Left lung (tissue), 10 donors: Measurements from ENCODE around the gene P2RY14. TPM values are rescaled to one million over a fixed set of nuclear protein-coding genes. Genes with fewer than 3 reads are reported as not detected.
"Not testable (repeated sequence)": the region's sequence is repeated elsewhere in the genome, so short reads cannot be mapped to it uniquely, and the experiment has no call there.

Source experiments
- ATAC-seq: fragments of 200-7000 bp; cut with Tn5 transposase; one replicate; pipeline ENCODE4 v1.9.1; 2020; ENCODE audit warnings: moderate library complexity
- DNase-seq, 4 donors: peaks; one replicate each; pipeline ENCODE4 v3.0.0-alpha.2; 2013 to 2020
- H3K27ac ChIP-seq, 2 donors: fragments of 200-600 bp; sonication (generic) in 1 of 2; one replicate each; pipeline versions ENCODE4 v1.5.0 to v1.8.0; 2020 to 2021
- H3K27me3 ChIP-seq, 2 donors: fragments of 200-600 bp; sonication (generic) in 1 of 2; one replicate each; pipeline versions ENCODE4 v1.5.0 to v1.8.0; 2020 to 2021
- H3K36me3 ChIP-seq, 2 donors: fragments of 200-600 bp; sonication (generic) in 1 of 2; one replicate each; pipeline versions ENCODE4 v1.5.0 to v1.8.0; 2020 to 2021
- H3K4me1 ChIP-seq, 2 donors: fragments of 200-600 bp; one replicate each; pipeline ENCODE4 v1.8.0; 2021
- H3K4me3 ChIP-seq, 2 donors: fragments of 200-600 bp; sonication (generic) in 1 of 2; one replicate each; pipeline versions ENCODE4 v1.5.0 to v1.8.0; 2020 to 2021; ENCODE audit warnings: mild to moderate bottlenecking in 1 of 2
- H3K9me3 ChIP-seq, 2 donors: fragments of 200-600 bp; sonication (generic) in 1 of 2; one replicate each; pipeline versions ENCODE4 v1.5.0 to v1.8.0; 2020 to 2021
- intact Hi-C, 2 donors: fragments of 100-400 bp; cut with DNase I; formaldehyde crosslinking; loops; one replicate each; pipeline versions ENCODE4 v1.11.2 to v1.14.2; 2022
- polyA plus RNA-seq, 6 donors: library from polyadenylated mRNA; unstranded; fragments of 120-200 nt; gene quantifications; one replicate each; pipeline ENCODE4 v1.2.1, GENCODE V29; 2013; ENCODE audit not compliant: insufficient read length in 6 of 6
- total RNA-seq, 2 donors: library from RNA; stranded (reverse); fragmentation: NEBNext Ultra II Directional; extraction: Animal tissue kit (Norgen Biotek cat#: 25700); gene quantifications; one replicate each; pipeline ENCODE4 v1.2.1, GENCODE V29; 2021
- TF ChIP-seq, protein P1 (sequence below), 2 donors: fragments of 200-600 bp; sonication (generic) in 1 of 2; IDR thresholded peaks; one replicate each; pipeline versions ENCODE4 v1.5.0 to v1.8.0; 2021; ENCODE audit warnings: antibody characterized with exemption in 2 of 2
- donor health status: DM: no; HTN: yes; CAD: no.
- donor health status: DM: no; HTN: no; CAD: no.

P2RY14 gene
- total and polyA plus RNA-seq, 8 donors, result 2.4 to 6.4 (median 4.3) TPM

DNA sequence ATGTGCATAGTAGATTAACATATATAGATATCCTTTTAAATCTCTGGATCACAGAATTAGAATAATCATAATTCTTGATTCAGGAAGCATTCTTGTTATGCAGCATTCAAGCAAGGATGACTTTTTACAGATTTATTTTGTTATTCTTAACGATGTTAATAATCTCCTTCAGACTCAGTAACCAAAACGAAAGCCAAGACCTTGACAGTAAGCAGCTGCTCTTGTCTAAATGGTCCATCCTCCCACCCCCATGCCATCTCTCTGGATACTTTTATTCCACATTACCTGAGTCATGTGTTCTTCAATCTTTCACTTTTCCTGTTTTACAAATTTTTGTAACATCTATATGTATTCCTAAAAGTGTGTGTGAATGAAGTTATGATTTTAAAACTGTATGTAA, 42.0 kb downstream of the P2RY14 start:
- DNase-seq, result no peak
- Histone ChIP-seq H3K9me3 (no peaks in the 10 kb centered on the region), H3K4me3 (no peak overlapping the region), H3K4me1 (no peaks in the 10 kb centered on the region), H3K27me3 (no peaks in the 10 kb centered on the region), H3K27ac (no peak overlapping the region), H3K36me3 (no peaks in the 10 kb centered on the region)
- ATAC-seq, result no peak
- TF ChIP-seq, protein P1, sequence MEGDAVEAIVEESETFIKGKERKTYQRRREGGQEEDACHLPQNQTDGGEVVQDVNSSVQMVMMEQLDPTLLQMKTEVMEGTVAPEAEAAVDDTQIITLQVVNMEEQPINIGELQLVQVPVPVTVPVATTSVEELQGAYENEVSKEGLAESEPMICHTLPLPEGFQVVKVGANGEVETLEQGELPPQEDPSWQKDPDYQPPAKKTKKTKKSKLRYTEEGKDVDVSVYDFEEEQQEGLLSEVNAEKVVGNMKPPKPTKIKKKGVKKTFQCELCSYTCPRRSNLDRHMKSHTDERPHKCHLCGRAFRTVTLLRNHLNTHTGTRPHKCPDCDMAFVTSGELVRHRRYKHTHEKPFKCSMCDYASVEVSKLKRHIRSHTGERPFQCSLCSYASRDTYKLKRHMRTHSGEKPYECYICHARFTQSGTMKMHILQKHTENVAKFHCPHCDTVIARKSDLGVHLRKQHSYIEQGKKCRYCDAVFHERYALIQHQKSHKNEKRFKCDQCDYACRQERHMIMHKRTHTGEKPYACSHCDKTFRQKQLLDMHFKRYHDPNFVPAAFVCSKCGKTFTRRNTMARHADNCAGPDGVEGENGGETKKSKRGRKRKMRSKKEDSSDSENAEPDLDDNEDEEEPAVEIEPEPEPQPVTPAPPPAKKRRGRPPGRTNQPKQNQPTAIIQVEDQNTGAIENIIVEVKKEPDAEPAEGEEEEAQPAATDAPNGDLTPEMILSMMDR (IDR thresholded peaks at IDR 0.05), result no peak
- intact Hi-C loops, result no loop called here

DNA sequence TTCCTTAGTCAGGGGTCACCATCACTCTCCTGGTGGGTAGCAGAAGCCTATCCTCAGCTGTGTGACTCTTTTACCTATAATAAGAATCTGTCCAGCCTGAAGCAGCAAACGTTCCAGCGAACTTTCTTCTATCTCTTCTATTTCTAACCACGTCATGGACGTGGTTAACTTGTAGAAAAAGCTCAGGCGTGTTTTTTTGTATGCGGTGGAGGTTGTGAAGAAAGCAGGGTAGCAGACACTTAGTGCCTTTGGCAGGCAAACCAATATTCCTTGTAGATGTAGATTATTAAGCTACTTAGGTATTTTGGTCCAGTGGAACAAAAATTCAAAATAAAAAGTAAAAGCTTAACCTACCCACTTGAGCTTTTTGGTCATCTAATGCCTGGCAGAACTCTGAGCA, 43.5 kb downstream of the P2RY14 start:
- Histone ChIP-seq H3K27me3 (no peaks in the 10 kb centered on the region), H3K27ac (no peak overlapping the region), H3K36me3 (no peaks in the 10 kb centered on the region), H3K4me1 (peaks cover 0 to 13% of the 10 kb centered on the region in 2 donors), H3K9me3 (no peaks in the 10 kb centered on the region), H3K4me3 (no peak overlapping the region)
- ATAC-seq (no peak), DNase-seq (no peak)
- TF ChIP-seq, protein P1 (IDR thresholded peaks at IDR 0.05), result no peak
- intact Hi-C loops, result no loop called here

DNA sequence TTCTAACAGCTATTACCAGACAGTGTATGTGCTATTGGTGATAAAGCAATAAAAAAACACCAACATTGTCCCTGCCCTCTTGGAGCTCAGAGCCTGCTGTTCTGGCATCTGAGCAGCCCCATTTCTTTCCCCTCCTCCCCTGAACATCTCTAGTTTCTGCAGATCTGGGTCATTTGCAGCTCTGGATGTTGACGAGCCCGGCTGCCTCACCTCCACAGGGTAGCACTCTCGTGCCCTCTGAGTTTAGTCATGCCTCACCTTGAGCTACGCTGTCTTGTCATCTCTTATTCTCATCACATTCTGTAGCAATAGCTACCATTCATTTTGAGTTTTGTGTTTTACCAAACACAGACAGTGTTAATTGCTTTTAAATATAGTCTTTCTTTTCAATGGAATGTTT, 45.4 kb downstream of the P2RY14 start:
- TF ChIP-seq, protein P1 (IDR thresholded peaks at IDR 0.05), result no peak
- H3K27me3 ChIP-seq, result no peaks in the 10 kb centered on the region
- peaks cover 0 to 15% of the 10 kb centered on the region in 2 donors for H3K4me1 ChIP-seq
- H3K27ac ChIP-seq, result no peak overlapping the region
- no peaks in the 10 kb centered on the region for H3K36me3 ChIP-seq
- intact Hi-C loops, result no loop called here
- ATAC-seq (no peak), DNase-seq (no peak)
- no peak overlapping the region for H3K4me3 ChIP-seq
- H3K9me3 ChIP-seq, result no peaks in the 10 kb centered on the region

DNA sequence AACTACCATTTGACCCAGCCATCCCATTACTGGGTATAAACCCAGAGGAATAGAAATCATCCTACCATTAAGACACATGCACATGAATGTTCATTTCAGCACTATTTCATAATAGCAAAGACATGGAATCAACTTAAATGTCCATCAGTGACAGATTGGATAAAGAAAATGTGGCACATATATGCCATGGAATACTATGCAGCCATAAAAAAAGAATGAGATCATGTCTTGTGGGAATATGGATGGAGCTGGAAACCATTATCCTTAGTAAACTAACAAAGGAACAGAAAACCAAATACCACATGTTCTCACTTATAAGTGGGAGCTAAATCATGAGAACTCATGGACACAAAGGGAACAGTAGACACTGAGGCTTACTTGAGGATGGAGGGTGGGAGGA, 45.9 kb downstream of the P2RY14 start:
- H3K4me3 ChIP-seq, result not testable (repeated sequence)
- H3K4me1 ChIP-seq, result peaks cover 0 to 20% of the 10 kb centered on the region in 2 donors

DNA sequence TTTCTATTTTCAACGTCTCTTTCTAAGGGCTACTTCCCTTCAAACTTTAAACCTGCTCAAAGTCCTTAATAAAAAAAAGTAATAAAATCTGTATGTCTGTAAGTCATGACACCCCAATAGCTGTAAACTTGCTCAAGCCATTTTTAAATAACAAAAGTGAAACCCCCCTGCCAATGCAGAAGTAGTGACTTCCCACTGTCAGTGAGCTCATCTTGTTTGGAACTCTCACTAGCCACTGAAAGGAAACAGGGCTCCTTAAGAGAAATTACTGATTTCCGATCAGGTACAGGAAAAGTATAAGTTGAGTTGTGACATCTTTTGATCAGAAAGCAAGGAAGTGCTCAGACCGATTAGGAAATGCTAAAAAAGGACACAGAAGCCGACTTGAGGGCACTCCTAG, 47.7 kb downstream of the P2RY14 start:
- Histone ChIP-seq H3K27me3 (no peaks in the 10 kb centered on the region), H3K4me1 (peaks cover 0 to 25% of the 10 kb centered on the region in 2 donors), H3K9me3 (no peaks in the 10 kb centered on the region), H3K27ac (peak overlapping the region in 1 of 2 donors; percentile 75), H3K36me3 (no peaks in the 10 kb centered on the region), H3K4me3 (no peak overlapping the region)
- TF ChIP-seq, protein P1 (IDR thresholded peaks at IDR 0.05), result no peak
- intact Hi-C loops, result no loop called here
- no peak for DNase-seq
- no peak for ATAC-seq

More for the DNA sequence above, 45.9 kb downstream of the P2RY14 start:
- intact Hi-C loops, ATAC-seq, H3K27ac ChIP-seq, DNase-seq, H3K27me3 ChIP-seq, H3K36me3 ChIP-seq, H3K9me3 ChIP-seq: not testable (repeated sequence)

DNA sequence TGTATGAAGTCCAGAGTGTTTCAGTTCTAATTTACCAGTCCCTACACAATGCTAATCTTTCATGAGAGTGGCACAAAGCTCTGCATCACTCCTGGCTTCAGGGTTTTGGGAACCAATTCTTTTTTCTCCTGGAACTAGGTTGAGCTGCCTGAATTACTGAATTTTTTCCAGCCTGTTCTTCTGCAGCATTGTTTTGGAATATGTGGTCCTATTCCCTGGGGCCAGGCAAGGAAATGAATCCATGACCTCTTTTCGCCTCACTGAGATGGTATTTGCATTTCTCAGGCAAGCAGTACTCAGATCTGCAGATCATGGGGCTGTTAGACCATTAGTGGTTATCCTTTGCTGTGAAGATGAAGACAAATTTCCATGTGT, 49.7 kb downstream of the P2RY14 start:
- intact Hi-C loops, result no loop called here
- TF ChIP-seq, protein P1 (IDR thresholded peaks at IDR 0.05), result no peak
- Histone ChIP-seq H3K27ac (peak overlapping the region in 1 of 2 donors; percentile 51), H3K9me3 (no peaks in the 10 kb centered on the region), H3K4me1 (peaks cover 0 to 25% of the 10 kb centered on the region in 2 donors), H3K27me3 (no peaks in the 10 kb centered on the region), H3K4me3 (no peak overlapping the region), H3K36me3 (no peaks in the 10 kb centered on the region)
- ATAC-seq (no peak), DNase-seq (no peak)
